HCT116 (cell line): ENCODE measurements around the gene EGFLAM. TPM values are rescaled to one million over a fixed set of nuclear protein-coding genes. Genes with fewer than 3 reads are reported as not detected.

Source experiments
- ATAC-seq: fragments of 200-7000 bp; cut with Tn5 transposase; 2 replicates; pipeline ENCODE4 v1.9.1; 2020; ENCODE audit warnings: mild to moderate bottlenecking, moderate library complexity
- BruUV-seq: library from RNA; stranded (reverse); fragments of 400-500 nt; replicated peaks from 2 replicates; lab custom pipeline; 2021; lab: Mats Ljungman, UMichigan
- CTCF ChIA-PET: fragments of 300-600 bp; sonication (Branson Sonifier 250); formaldehyde crosslinking; loops from one replicate; lab custom pipeline; 2021; ENCODE audit warnings: antibody characterized with exemption; lab: Charles Lee
- POLR2A ChIA-PET: fragments of 300-600, 350-600 bp; sonication (Branson Sonifier 250); formaldehyde crosslinking; loops from one replicate; lab custom pipeline; 2021; ENCODE audit warnings: antibody characterized with exemption; lab: Charles Lee
- RAD21 ChIA-PET, 2 experiments: fragments of 300-600 bp; sonication (Branson Sonifier 250); formaldehyde crosslinking; loops; one replicate each; lab custom pipeline; 2023; ENCODE audit warnings: low total read pairs in 2 of 2; ENCODE audit not compliant: uncharacterized antibody in 2 of 2, unreplicated experiment in 2 of 2, low non-redundant PET in 1 of 2; lab: Charles Lee
- DNase-seq: peaks from one replicate; pipeline ENCODE4 v3.0.0-alpha.2; 2010; ENCODE audit warnings: low read depth, low spot score
- H2AFZ ChIP-seq: fragments of 200-600 bp; shearing (Covaris generic), sonication (generic); 2 replicates; pipeline ENCODE4 v1.6.1; 2017; ENCODE audit warnings: low read depth, mixed run types, mixed read lengths, antibody characterized with exemption, low read length; ENCODE audit not compliant: poor library complexity, severe bottlenecking
- H3K27ac ChIP-seq: 2 replicates; pipeline ENCODE4 v1.5.1; 2012; ENCODE audit warnings: low read depth, low read length
- H3K27me3 ChIP-seq: fragments of 200-600 bp; sonication (generic); 2 replicates; pipeline ENCODE4 v1.6.1; 2016; ENCODE audit warnings: mixed run types, low read length, mixed read lengths; ENCODE audit not compliant: insufficient read depth
- H3K36me3 ChIP-seq, 2 experiments: fragments of 200-500 bp in 1 of 2; fragments of 200-600 bp in 1 of 2; sonication (Bioruptor generic) in 1 of 2; sonication (generic) in 1 of 2; 2 replicates each; pipeline versions ENCODE4 v1.5.1 to v1.6.1; 2014 to 2016; ENCODE audit warnings: low read length in 2 of 2, inconsistent platforms in 1 of 2, mixed read lengths in 1 of 2, mixed run types in 1 of 2; ENCODE audit not compliant: insufficient read depth in 2 of 2, control insufficient read depth in 1 of 2
- H3K4me1 ChIP-seq, 2 experiments: fragments of 200-600 bp in 1 of 2; sonication (generic) in 1 of 2; 2 replicates each; pipeline versions ENCODE4 v1.5.1 to v1.6.1; 2012 to 2017; ENCODE audit warnings: low read length in 2 of 2, inconsistent platforms in 1 of 2, mild to moderate bottlenecking in 1 of 2, mixed read lengths in 1 of 2, mixed run types in 1 of 2, moderate library complexity in 1 of 2; ENCODE audit not compliant: insufficient read depth in 2 of 2, control insufficient read depth in 1 of 2
- H3K4me2 ChIP-seq: fragments of 200-600 bp; sonication (generic); 2 replicates; pipeline ENCODE4 v1.6.1; 2017; ENCODE audit warnings: mixed run types, low read length, mixed read lengths
- H3K4me3 ChIP-seq, 2 experiments: fragments of 200-600 bp in 1 of 2; sonication (generic) in 1 of 2; replicated peaks in 1 of 2; 2 replicates each; pipeline ENCODE4 v1.5.1; 2011 to 2016; ENCODE audit warnings: low read length in 2 of 2, control low read depth in 1 of 2, low read depth in 1 of 2, mild to moderate bottlenecking in 1 of 2, mixed read lengths in 1 of 2, mixed run types in 1 of 2
- H3K79me2 ChIP-seq: fragments of 200-600 bp; sonication (generic); 2 replicates; pipeline ENCODE4 v1.6.1; 2017; ENCODE audit warnings: mild to moderate bottlenecking, mixed run types, low read length, moderate library complexity, mixed read lengths; ENCODE audit not compliant: insufficient read depth
- H3K9ac ChIP-seq: fragments of 200-600 bp; sonication (generic); 2 replicates; pipeline ENCODE4 v1.6.1; 2016; ENCODE audit warnings: low read length, mixed read lengths
- H3K9me2 ChIP-seq: fragments of 200-600 bp; sonication (generic), shearing (Covaris generic); 2 replicates; pipeline ENCODE4 v1.6.1; 2017; ENCODE audit warnings: mixed run types, mild to moderate bottlenecking, moderate library complexity; ENCODE audit not compliant: insufficient read depth
- H3K9me3 ChIP-seq, 2 experiments: fragments of 200-500 bp in 1 of 2; fragments of 200-600 bp in 1 of 2; sonication (Bioruptor generic) in 1 of 2; sonication (generic) in 1 of 2; 2 replicates each; pipeline ENCODE4 v1.6.1; 2014 to 2017; ENCODE audit warnings: low read length in 2 of 2, mixed read lengths in 2 of 2, inconsistent platforms in 1 of 2, low read depth in 1 of 2, mild to moderate bottlenecking in 1 of 2, mixed run types in 1 of 2, moderate library complexity in 1 of 2; ENCODE audit not compliant: control insufficient read depth in 1 of 2, insufficient read depth in 1 of 2
- H4K20me1 ChIP-seq: fragments of 200-600 bp; sonication (generic), shearing (Covaris generic); 2 replicates; pipeline ENCODE4 v1.6.1; 2017; ENCODE audit warnings: mixed run types, mild to moderate bottlenecking, moderate library complexity; ENCODE audit not compliant: insufficient read depth
- CEBPB ChIP-seq: IDR thresholded peaks from 2 replicates; pipeline ENCODE4 v1.6.1; 2012; ENCODE audit warnings: low read depth
- ELF1 ChIP-seq: IDR thresholded peaks from 2 replicates; pipeline ENCODE4 v1.6.1; 2012; ENCODE audit warnings: low read depth, borderline replicate concordance
- EZH2 ChIP-seq: fragments of 200-600 bp; sonication (generic); IDR thresholded peaks from 2 replicates; pipeline ENCODE4 v1.6.1; 2017; ENCODE audit warnings: antibody characterized with exemption, mixed run types
- POLR2A ChIP-seq: IDR thresholded peaks from 2 replicates; pipeline ENCODE4 v1.7.0; 2011; ENCODE audit warnings: borderline replicate concordance; ENCODE audit not compliant: insufficient read depth, insufficient read length; ENCODE audit errors: extremely low read depth
- POLR2AphosphoS5 ChIP-seq: IDR thresholded peaks from 2 replicates; pipeline ENCODE4 v1.6.1; 2011; ENCODE audit warnings: mild to moderate bottlenecking, low read depth, low read length, moderate library complexity
- SP1 ChIP-seq: IDR thresholded peaks from 2 replicates; pipeline ENCODE4 v1.6.1; 2012; ENCODE audit warnings: low read depth
- TCF7L2 ChIP-seq: IDR thresholded peaks from 2 replicates; pipeline ENCODE4 v1.7.0; 2011; ENCODE audit warnings: borderline replicate concordance, inconsistent platforms; ENCODE audit not compliant: insufficient read depth, insufficient read length; ENCODE audit errors: extremely low read depth
- YY1 ChIP-seq: IDR thresholded peaks from 2 replicates; pipeline ENCODE4 v1.6.1; 2011; ENCODE audit warnings: low read length, low read depth, moderate library complexity, mild to moderate bottlenecking; ENCODE audit not compliant: insufficient replicate concordance; ENCODE audit errors: extremely low read depth
- ZFX ChIP-seq: fragments of 450-650 bp; IDR thresholded peaks from 2 replicates; pipeline ENCODE4 v1.6.1; 2017
- ZNF274 ChIP-seq: fragments of 200-500 bp; sonication (Bioruptor generic); IDR thresholded peaks from 2 replicates; pipeline ENCODE4 v1.6.1; 2014; ENCODE audit warnings: mild to moderate bottlenecking, low read depth, low read length, inconsistent platforms
- intact Hi-C: fragments of 100-400 bp; cut with micrococcal nuclease; formaldehyde crosslinking; loops from 2 replicates; pipeline ENCODE4 v1.10.0; 2022
- total RNA-seq: library from RNA; stranded (reverse); gene quantifications from one replicate; pipeline ENCODE4 v1.2.1, GENCODE V29; 2021; ENCODE audit not compliant: unreplicated experiment
- TF ChIP-seq, protein P1 (sequence below): IDR thresholded peaks from 2 replicates; pipeline ENCODE4 v1.6.1; 2011; ENCODE audit warnings: mild to moderate bottlenecking, low read length, moderate library complexity; ENCODE audit not compliant: insufficient replicate concordance; ENCODE audit errors: extremely low read depth
- TF ChIP-seq, protein P2 (sequence below): IDR thresholded peaks from 2 replicates; pipeline ENCODE4 v1.6.1; 2012; ENCODE audit warnings: low read depth
- TF ChIP-seq, protein P3 (sequence below), 3 experiments: fragments of 200-600 bp in 1 of 3; sonication (generic) in 1 of 3; IDR thresholded peaks in 2 of 3; conservative IDR thresholded peaks in 1 of 3; 2 replicates each; pipeline ENCODE4 v1.5.1; 2012 to 2017; ENCODE audit warnings: low read depth in 2 of 3, low read length in 2 of 3, antibody characterized with exemption in 1 of 3, borderline replicate concordance in 1 of 3, control low read depth in 1 of 3, mild to moderate bottlenecking in 1 of 3, mixed read lengths in 1 of 3, mixed run types in 1 of 3, moderate library complexity in 1 of 3; ENCODE audit not compliant: insufficient read depth in 1 of 3
- TF ChIP-seq, protein P4 (sequence below): IDR thresholded peaks from 2 replicates; pipeline ENCODE4 v1.6.1; 2012

EGFLAM gene
- total RNA-seq, 1 experiment from 2014 or later: not detected

DNA sequence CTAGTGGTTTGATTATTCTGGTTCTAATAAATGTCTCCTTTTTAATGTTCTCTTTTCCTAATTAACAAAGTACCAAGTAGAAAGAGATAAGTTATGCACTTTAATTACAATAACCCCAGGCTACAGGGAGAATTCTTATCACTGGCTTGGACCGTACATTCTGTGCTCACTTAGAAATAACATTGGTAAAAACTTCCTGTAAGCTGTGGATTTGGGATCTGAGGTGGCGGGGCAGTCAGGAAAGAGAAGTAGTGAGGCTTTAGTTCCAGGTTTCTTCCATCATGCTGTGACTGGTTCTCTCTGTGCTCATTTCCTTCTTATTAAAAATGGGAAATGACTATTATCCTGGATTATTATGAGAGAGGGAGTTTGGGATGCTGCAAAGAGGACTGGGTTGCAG, 142.0 kb downstream of the EGFLAM start:
- no peak overlapping the region for H2AFZ ChIP-seq
- POLR2A ChIA-PET: no interaction called here
- H3K9me3 ChIP-seq: no peaks in the 10 kb centered on the region
- no TSS peak for BruUV-seq
- no peak for ATAC-seq
- intact Hi-C loops: no loop called here
- TF ChIP-seq, protein P1, sequence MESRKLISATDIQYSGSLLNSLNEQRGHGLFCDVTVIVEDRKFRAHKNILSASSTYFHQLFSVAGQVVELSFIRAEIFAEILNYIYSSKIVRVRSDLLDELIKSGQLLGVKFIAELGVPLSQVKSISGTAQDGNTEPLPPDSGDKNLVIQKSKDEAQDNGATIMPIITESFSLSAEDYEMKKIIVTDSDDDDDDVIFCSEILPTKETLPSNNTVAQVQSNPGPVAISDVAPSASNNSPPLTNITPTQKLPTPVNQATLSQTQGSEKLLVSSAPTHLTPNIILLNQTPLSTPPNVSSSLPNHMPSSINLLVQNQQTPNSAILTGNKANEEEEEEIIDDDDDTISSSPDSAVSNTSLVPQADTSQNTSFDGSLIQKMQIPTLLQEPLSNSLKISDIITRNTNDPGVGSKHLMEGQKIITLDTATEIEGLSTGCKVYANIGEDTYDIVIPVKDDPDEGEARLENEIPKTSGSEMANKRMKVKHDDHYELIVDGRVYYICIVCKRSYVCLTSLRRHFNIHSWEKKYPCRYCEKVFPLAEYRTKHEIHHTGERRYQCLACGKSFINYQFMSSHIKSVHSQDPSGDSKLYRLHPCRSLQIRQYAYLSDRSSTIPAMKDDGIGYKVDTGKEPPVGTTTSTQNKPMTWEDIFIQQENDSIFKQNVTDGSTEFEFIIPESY: no peak
- TF ChIP-seq, protein P2, sequence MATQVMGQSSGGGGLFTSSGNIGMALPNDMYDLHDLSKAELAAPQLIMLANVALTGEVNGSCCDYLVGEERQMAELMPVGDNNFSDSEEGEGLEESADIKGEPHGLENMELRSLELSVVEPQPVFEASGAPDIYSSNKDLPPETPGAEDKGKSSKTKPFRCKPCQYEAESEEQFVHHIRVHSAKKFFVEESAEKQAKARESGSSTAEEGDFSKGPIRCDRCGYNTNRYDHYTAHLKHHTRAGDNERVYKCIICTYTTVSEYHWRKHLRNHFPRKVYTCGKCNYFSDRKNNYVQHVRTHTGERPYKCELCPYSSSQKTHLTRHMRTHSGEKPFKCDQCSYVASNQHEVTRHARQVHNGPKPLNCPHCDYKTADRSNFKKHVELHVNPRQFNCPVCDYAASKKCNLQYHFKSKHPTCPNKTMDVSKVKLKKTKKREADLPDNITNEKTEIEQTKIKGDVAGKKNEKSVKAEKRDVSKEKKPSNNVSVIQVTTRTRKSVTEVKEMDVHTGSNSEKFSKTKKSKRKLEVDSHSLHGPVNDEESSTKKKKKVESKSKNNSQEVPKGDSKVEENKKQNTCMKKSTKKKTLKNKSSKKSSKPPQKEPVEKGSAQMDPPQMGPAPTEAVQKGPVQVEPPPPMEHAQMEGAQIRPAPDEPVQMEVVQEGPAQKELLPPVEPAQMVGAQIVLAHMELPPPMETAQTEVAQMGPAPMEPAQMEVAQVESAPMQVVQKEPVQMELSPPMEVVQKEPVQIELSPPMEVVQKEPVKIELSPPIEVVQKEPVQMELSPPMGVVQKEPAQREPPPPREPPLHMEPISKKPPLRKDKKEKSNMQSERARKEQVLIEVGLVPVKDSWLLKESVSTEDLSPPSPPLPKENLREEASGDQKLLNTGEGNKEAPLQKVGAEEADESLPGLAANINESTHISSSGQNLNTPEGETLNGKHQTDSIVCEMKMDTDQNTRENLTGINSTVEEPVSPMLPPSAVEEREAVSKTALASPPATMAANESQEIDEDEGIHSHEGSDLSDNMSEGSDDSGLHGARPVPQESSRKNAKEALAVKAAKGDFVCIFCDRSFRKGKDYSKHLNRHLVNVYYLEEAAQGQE: no peak
- no peak for TF ChIP-seq SP1
- TF ChIP-seq POLR2AphosphoS5: no peak
- TF ChIP-seq, protein P3, sequence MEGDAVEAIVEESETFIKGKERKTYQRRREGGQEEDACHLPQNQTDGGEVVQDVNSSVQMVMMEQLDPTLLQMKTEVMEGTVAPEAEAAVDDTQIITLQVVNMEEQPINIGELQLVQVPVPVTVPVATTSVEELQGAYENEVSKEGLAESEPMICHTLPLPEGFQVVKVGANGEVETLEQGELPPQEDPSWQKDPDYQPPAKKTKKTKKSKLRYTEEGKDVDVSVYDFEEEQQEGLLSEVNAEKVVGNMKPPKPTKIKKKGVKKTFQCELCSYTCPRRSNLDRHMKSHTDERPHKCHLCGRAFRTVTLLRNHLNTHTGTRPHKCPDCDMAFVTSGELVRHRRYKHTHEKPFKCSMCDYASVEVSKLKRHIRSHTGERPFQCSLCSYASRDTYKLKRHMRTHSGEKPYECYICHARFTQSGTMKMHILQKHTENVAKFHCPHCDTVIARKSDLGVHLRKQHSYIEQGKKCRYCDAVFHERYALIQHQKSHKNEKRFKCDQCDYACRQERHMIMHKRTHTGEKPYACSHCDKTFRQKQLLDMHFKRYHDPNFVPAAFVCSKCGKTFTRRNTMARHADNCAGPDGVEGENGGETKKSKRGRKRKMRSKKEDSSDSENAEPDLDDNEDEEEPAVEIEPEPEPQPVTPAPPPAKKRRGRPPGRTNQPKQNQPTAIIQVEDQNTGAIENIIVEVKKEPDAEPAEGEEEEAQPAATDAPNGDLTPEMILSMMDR (IDR thresholded peaks at IDR 0.05 in 2 of 3, conservative IDR thresholded peaks at IDR 0.05 in 1 of 3; ENCODE audit: borderline replicate concordance in 1 of 3, insufficient read depth in 1 of 3, low read depth in 2 of 3, low read length in 2 of 3): no peak
- TF ChIP-seq ZFX: no peak
- no peak for TF ChIP-seq TCF7L2
- TF ChIP-seq, protein P4, sequence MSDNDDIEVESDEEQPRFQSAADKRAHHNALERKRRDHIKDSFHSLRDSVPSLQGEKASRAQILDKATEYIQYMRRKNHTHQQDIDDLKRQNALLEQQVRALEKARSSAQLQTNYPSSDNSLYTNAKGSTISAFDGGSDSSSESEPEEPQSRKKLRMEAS: no peak
- TF ChIP-seq CEBPB: no peak
- no peak for TF ChIP-seq ELF1
- no peak for TF ChIP-seq ZNF274
- no peak for TF ChIP-seq POLR2A
- TF ChIP-seq YY1: no peak
- no peak for TF ChIP-seq EZH2
- no peak overlapping the region for H3K4me2 ChIP-seq
- no peak overlapping the region for H3K4me3 ChIP-seq
- RAD21 ChIA-PET: no interaction called here
- no peak for DNase-seq
- H4K20me1 ChIP-seq: no peaks in the 10 kb centered on the region
- no peak overlapping the region for H3K27ac ChIP-seq
- H3K9me2 ChIP-seq: no peaks in the 10 kb centered on the region
- CTCF ChIA-PET: no interaction called here
- H3K36me3 ChIP-seq: no peaks in the 10 kb centered on the region
- H3K9ac ChIP-seq: no peak overlapping the region
- no peaks in the 10 kb centered on the region for H3K79me2 ChIP-seq
- no peaks in the 10 kb centered on the region for H3K4me1 ChIP-seq
- H3K27me3 ChIP-seq: peaks cover 20% of the 10 kb centered on the region; the same call in 1 of the 2 replicates
